Measurements from ENCODE around the gene MIXL1. TPM values are rescaled to one million over a fixed set of nuclear protein-coding genes. Genes with fewer than 3 reads are reported as not detected.
"Not testable (repeated sequence)": the region's sequence is repeated elsewhere in the genome, so short reads cannot be mapped to it uniquely, and the experiment has no call there.

MIXL1 gene
- total and polyA plus RNA-seq, 3 donors from 2014 or later, result 0.39 to 0.68 (median 0.66) TPM

- H3K27ac ChIP-seq, result no peak overlapping the region
- no peak for TF ChIP-seq CTCF (IDR thresholded peaks at IDR 0.05)
- no peak for DNase-seq
- H3K27me3 ChIP-seq, result no peaks in the 10 kb centered on the region
- WGBS, 2 donors, result 75 to 81% methylated on average over 2 of the region's 2 CpGs
- no peaks in the 10 kb centered on the region for H3K9me3 ChIP-seq
- H3K4me1 ChIP-seq, result no peaks in the 10 kb centered on the region
- intact Hi-C loops (cut with DNase I; ENCODE audit: low total_unique reads), result loop anchor here (10.0 kb wide), 1 partner anchor 65 kb away; no protein-coding TSS in a partner anchor
- no peaks in the 10 kb centered on the region for H3K36me3 ChIP-seq (ENCODE audit: low read depth, missing control alignments)
- no peak overlapping the region for H3K4me3 ChIP-seq
Measured at GRCh38 chr1:226199971-226200370, 23.5 kb upstream of the MIXL1 start.

- Histone ChIP-seq H3K4me3 (no peak overlapping the region), H3K9me3 (no peaks in the 10 kb centered on the region), H3K27ac (no peak overlapping the region), H3K27me3 (no peaks in the 10 kb centered on the region), H3K36me3 (ENCODE audit: low read depth, missing control alignments) (no peaks in the 10 kb centered on the region), H3K4me1 (no peaks in the 10 kb centered on the region)
- WGBS, 2 donors, result 70% methylated on average over 5 of the region's 5 CpGs
- no peak for DNase-seq
- TF ChIP-seq CTCF (IDR thresholded peaks at IDR 0.05), result no peak
- no peak for TF ChIP-seq POLR2A (IDR thresholded peaks at IDR 0.05)
- intact Hi-C loops (cut with DNase I; ENCODE audit: low total_unique reads), result no loop called here
Measured at GRCh38 chr1:226201029-226201593, 22.4 kb upstream of the MIXL1 start.

GRCh38 chr1:226202246-226202645 lies 21.2 kb upstream of the MIXL1 start:
- intact Hi-C loops (cut with DNase I; ENCODE audit: low total_unique reads), result no loop called here
- 93% methylated on average over 3 of the region's 3 CpGs for WGBS, 2 donors
- Histone ChIP-seq H3K9me3 (no peaks in the 10 kb centered on the region), H3K27me3 (no peaks in the 10 kb centered on the region), H3K27ac (no peak overlapping the region), H3K4me3 (no peak overlapping the region), H3K4me1 (no peaks in the 10 kb centered on the region), H3K36me3 (ENCODE audit: low read depth, missing control alignments) (no peaks in the 10 kb centered on the region)
- no peak for DNase-seq
- no peak for TF ChIP-seq CTCF (IDR thresholded peaks at IDR 0.05)
- TF ChIP-seq POLR2A (IDR thresholded peaks at IDR 0.05), result no peak

GRCh38 chr1:226202666-226203065 lies 20.8 kb upstream of the MIXL1 start:
- DNase-seq; H3K4me1 ChIP-seq; H3K4me3 ChIP-seq; intact Hi-C loops (cut with DNase I; ENCODE audit: low total_unique reads); H3K27me3 ChIP-seq; H3K27ac ChIP-seq; H3K36me3 ChIP-seq (ENCODE audit: low read depth, missing control alignments); H3K9me3 ChIP-seq: not testable (repeated sequence)
- WGBS, 2 donors, result 80 to 85% methylated on average over 6 of the region's 6 CpGs

- no peaks in the 10 kb centered on the region for H3K9me3 ChIP-seq
- no peak overlapping the region for H3K27ac ChIP-seq
- H3K4me3 ChIP-seq, result no peak overlapping the region
- H3K27me3 ChIP-seq, result no peaks in the 10 kb centered on the region
- no peak for TF ChIP-seq CTCF (IDR thresholded peaks at IDR 0.05)
- TF ChIP-seq POLR2A (IDR thresholded peaks at IDR 0.05), result no peak
- intact Hi-C loops (cut with DNase I; ENCODE audit: low total_unique reads), result no loop called here
- no peaks in the 10 kb centered on the region for H3K36me3 ChIP-seq (ENCODE audit: low read depth, missing control alignments)
- no peaks in the 10 kb centered on the region for H3K4me1 ChIP-seq
- WGBS, 2 donors, result 80 to 90% methylated on average over 1 of the region's 1 CpG
- no peak for DNase-seq
Measured at GRCh38 chr1:226203240-226203639, 20.2 kb upstream of the MIXL1 start.

Data from testis (tissue), 3 donors.